Measurements from ENCODE around the gene RSPH6A.
A peak's percentile ranks its signal among the peaks of the same experiment; 100 is the strongest.

The RSPH6A gene

DNA sequence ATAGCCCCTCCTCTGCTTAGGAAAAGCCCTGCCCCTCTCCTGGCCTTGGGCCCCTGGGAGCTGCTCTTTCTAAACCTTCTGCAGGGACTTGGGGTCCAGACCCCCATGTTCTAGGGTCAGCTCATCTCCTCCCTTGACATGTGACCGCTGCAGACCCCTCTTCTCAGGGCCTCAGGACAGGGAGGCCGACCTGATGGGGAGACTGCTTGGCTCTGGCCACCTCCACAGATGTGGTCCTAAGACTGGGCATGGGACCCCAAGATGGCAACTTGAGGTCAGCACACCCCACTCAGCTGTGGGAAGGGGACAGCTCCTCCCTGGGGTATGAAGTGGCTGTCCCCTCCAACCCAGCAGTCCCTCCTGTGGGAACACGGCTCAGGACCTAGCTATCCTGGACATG is 42.2 kb downstream of the RSPH6A start:
- no peaks in the 10 kb centered on the region for H3K9me3 Mint-ChIP-seq
- peaks cover 3% of the 10 kb centered on the region for H3K27me3 Mint-ChIP-seq (ENCODE audit: low read depth, poor library complexity)
- no peak overlapping the region for H3K27ac Mint-ChIP-seq

DNA sequence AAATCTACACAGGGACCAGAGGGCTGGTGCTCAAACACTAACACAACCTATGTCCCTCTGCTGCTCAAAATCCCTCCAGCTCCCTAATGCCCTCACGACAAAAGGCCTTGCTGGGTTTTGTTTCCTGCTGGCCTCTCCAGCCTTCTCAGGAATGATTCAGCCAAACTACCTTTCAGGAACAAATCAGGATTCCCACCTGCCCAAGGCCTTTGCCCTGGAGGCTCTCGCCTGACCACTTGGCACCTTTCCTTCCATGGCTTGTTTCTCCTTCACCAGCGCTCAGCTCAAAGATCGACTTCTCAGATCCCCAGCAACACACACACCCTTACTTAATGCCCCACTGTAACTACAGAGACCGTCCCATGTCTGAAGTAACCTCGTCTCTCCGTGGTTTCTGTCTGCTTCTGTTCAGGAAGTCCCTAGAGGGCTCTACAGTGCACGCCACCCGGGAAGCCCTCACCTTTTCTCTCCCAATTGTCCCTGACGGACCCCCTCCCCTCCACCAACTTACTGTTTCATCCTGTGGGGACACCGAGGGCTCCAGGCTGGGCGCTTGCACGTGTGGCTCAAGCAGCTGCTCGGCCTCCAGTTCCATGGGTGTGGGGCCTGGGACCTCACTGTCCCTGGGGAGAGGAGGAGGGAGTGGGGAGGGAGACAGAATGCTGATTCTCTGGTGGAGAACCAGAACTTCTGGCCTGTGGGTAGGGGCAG is 42.8 kb downstream of the RSPH6A start:
- Mint-ChIP-seq H3K4me3 (no peak overlapping the region), H3K27ac (peak overlapping the region; percentile 86), H3K36me3 (ENCODE audit: low read depth) (peaks cover 26% of the 10 kb centered on the region), H3K4me1 (peaks cover 20% of the 10 kb centered on the region), H3K9me3 (no peaks in the 10 kb centered on the region), H3K27me3 (ENCODE audit: low read depth, poor library complexity) (peaks cover 3% of the 10 kb centered on the region)
- DNase-seq: no peak
- TF ChIP-seq, protein P1, sequence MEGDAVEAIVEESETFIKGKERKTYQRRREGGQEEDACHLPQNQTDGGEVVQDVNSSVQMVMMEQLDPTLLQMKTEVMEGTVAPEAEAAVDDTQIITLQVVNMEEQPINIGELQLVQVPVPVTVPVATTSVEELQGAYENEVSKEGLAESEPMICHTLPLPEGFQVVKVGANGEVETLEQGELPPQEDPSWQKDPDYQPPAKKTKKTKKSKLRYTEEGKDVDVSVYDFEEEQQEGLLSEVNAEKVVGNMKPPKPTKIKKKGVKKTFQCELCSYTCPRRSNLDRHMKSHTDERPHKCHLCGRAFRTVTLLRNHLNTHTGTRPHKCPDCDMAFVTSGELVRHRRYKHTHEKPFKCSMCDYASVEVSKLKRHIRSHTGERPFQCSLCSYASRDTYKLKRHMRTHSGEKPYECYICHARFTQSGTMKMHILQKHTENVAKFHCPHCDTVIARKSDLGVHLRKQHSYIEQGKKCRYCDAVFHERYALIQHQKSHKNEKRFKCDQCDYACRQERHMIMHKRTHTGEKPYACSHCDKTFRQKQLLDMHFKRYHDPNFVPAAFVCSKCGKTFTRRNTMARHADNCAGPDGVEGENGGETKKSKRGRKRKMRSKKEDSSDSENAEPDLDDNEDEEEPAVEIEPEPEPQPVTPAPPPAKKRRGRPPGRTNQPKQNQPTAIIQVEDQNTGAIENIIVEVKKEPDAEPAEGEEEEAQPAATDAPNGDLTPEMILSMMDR (IDR thresholded peaks at IDR 0.05): no peak

More for the DNA sequence above, 42.2 kb downstream of the RSPH6A start:
- peaks cover 20% of the 10 kb centered on the region for H3K4me1 Mint-ChIP-seq
- no peak overlapping the region for H3K4me3 Mint-ChIP-seq
- TF ChIP-seq, protein P1 (IDR thresholded peaks at IDR 0.05): no peak
- no peak for DNase-seq
- peaks cover 30% of the 10 kb centered on the region for H3K36me3 Mint-ChIP-seq (ENCODE audit: low read depth)

DNA sequence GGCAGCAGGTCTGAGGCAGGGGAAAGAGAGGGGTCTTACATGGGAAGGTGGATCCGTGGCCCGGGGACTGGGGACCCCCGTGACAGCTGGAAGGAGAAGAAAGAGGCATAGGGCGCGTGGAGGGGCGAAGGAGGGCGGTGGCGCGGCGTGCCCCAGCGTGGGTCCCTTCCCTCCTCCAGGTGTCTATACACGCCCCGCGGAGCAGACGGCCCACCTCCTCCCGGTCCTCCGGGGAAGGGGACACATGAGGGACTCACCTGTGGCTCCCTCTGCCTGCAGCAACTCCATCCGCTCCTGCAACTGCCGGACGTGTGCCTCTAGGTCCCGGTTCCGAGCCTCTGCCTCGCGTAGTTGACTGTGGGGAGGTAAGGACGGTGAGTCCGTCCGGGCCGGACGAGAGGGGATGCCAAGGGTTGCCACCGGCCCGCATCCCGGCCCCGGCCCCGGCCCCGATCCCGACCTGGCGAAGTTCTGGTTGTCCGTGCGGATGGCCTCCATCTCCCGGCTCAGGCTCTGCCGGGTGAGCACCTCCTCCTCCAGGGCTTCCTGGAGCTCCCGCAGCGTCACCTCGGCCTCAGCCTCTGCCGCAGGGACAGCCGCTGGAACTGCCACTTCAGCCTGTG is 43.7 kb downstream of the RSPH6A start:
- H3K4me1 Mint-ChIP-seq: peaks cover 20% of the 10 kb centered on the region
- H3K4me3 Mint-ChIP-seq: peak overlapping the region; percentile 95
- peaks cover 17% of the 10 kb centered on the region for H3K36me3 Mint-ChIP-seq (ENCODE audit: low read depth)
- H3K27ac Mint-ChIP-seq: no peak overlapping the region
- no peaks in the 10 kb centered on the region for H3K9me3 Mint-ChIP-seq
- TF ChIP-seq, protein P1 (IDR thresholded peaks at IDR 0.05): no peak
- no peaks in the 10 kb centered on the region for H3K27me3 Mint-ChIP-seq (ENCODE audit: low read depth, poor library complexity)
- DNase-seq: no peak

DNA sequence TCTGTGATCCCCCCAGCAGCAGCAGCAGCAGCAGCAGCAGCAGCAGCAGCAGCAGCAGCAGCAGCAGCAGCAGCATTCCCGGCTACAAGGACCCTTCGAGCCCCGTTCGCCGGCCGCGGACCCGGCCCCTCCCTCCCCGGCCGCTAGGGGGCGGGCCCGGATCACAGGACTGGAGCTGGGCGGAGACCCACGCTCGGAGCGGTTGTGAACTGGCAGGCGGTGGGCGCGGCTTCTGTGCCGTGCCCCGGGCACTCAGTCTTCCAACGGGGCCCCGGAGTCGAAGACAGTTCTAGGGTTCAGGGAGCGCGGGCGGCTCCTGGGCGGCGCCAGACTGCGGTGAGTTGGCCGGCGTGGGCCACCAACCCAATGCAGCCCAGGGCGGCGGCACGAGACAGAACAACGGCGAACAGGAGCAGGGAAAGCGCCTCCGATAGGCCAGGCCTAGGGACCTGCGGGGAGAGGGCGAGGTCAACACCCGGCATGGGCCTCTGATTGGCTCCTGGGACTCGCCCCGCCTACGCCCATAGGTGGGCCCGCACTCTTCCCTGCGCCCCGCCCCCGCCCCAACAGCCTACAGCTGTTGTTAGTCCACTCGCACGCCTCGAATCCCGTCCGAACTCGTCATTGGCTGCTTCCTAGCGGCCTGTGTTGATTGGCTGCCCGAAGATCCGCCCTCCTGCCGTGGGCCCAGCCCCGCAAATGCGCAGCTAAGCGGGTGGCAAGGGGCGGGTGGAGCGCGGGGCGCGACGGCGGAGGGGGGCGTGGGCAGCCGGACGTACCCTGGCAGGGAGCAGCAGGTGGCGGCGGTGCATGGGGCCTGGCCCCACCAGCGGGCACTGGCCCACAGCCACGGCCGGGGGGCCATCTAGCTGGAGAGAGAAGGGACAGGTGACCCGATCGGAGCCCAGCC is 44.7 kb downstream of the RSPH6A start:
- H3K9me3 Mint-ChIP-seq: no peaks in the 10 kb centered on the region
- no peaks in the 10 kb centered on the region for H3K27me3 Mint-ChIP-seq (ENCODE audit: low read depth, poor library complexity)
- peaks cover 27% of the 10 kb centered on the region for H3K4me1 Mint-ChIP-seq
- DNase-seq: peak; percentile 95
- TF ChIP-seq, protein P1 (IDR thresholded peaks at IDR 0.05): peak; percentile 91
- peak overlapping the region; percentile 95 for H3K4me3 Mint-ChIP-seq
- peak overlapping the region; percentile 99 for H3K27ac Mint-ChIP-seq
- H3K36me3 Mint-ChIP-seq (ENCODE audit: low read depth): peaks cover 16% of the 10 kb centered on the region

GRCh38 chr19:45769821-45770191 is 45.3 kb downstream of the RSPH6A start:
- peak; percentile 52 for DNase-seq
- TF ChIP-seq, protein P1 (IDR thresholded peaks at IDR 0.05): no peak

More at GRCh38 chr19:45769821-45770191, 45.3 kb downstream of the RSPH6A start:
- Mint-ChIP-seq H3K4me1 (peaks cover 33% of the 10 kb centered on the region), H3K27ac (peak overlapping the region; percentile 99), H3K4me3 (peak overlapping the region; percentile 95), H3K27me3 (ENCODE audit: low read depth, poor library complexity) (no peaks in the 10 kb centered on the region), H3K36me3 (ENCODE audit: low read depth) (peaks cover 13% of the 10 kb centered on the region), H3K9me3 (no peaks in the 10 kb centered on the region)
